Esophagus muscularis mucosa (tissue), 4 donors: Measurements from ENCODE around the gene PLS1. TPM values are rescaled to one million over a fixed set of nuclear protein-coding genes. Genes with fewer than 3 reads are reported as not detected.

ENCODE experiments used
- DNase-seq: peaks from one replicate; pipeline ENCODE4 v3.0.0-alpha.2; 2017; ENCODE audit errors: extremely low spot score
- H3K27ac ChIP-seq, 4 donors: fragments of 200-600 bp; sonication (generic); replicated peaks in 1 of 4; 1 replicate in 3 of 4; 2 replicates in 1 of 4; pipeline ENCODE4 v1.5.1; 2016 to 2019; ENCODE audit warnings: mild to moderate bottlenecking in 1 of 4
- H3K27me3 ChIP-seq, 4 donors: fragments of 200-600 bp; sonication (generic); one replicate each; pipeline versions ENCODE4 v1.5.1 to v1.6.0; 2016 to 2019
- H3K36me3 ChIP-seq, 4 donors: fragments of 200-600 bp; sonication (generic); one replicate each; pipeline ENCODE4 v1.5.1; 2016 to 2019
- H3K4me1 ChIP-seq, 4 donors: fragments of 200-600 bp; sonication (generic); one replicate each; pipeline ENCODE4 v1.5.1; 2016 to 2019
- H3K4me3 ChIP-seq, 4 donors: fragments of 200-600 bp; sonication (generic); 1 replicate in 2 of 4; 2 replicates in 2 of 4; pipeline ENCODE4 v1.5.1; 2016 to 2019; ENCODE audit warnings: mild to moderate bottlenecking in 4 of 4, moderate library complexity in 1 of 4
- H3K9me3 ChIP-seq, 4 donors: fragments of 200-600 bp; sonication (generic); 1 replicate in 3 of 4; 2 replicates in 1 of 4; pipeline ENCODE4 v1.5.1; 2016 to 2019
- CTCF ChIP-seq, 3 experiments: fragments of 200-600 bp in 2 of 3; fragments of 450-650 bp in 1 of 3; sonication (generic) in 2 of 3; IDR thresholded peaks; one replicate each; pipeline ENCODE4 v1.5.1; 2017 to 2019; ENCODE audit warnings: antibody characterized with exemption in 3 of 3, mild to moderate bottlenecking in 2 of 3, moderate library complexity in 1 of 3
- EP300 ChIP-seq: sonication (generic); formaldehyde crosslinking; IDR thresholded peaks from one replicate; pipeline ENCODE4 v1.6.1; 2017; ENCODE audit warnings: antibody characterized with exemption
- POLR2A ChIP-seq: fragments of 450-650 bp; IDR thresholded peaks from one replicate; pipeline ENCODE4 v1.6.1; 2017; ENCODE audit warnings: antibody characterized with exemption, moderate library complexity, mild to moderate bottlenecking, low read depth
- POLR2AphosphoS5 ChIP-seq, 2 donors: sonication (generic); formaldehyde crosslinking; IDR thresholded peaks; one replicate each; pipeline ENCODE4 v1.6.1; 2017; ENCODE audit warnings: antibody characterized with exemption in 2 of 2
- WGBS: methylation state at CpG from one replicate; pipeline ENCODE4 v1.1.5; 2018; 5-methylcytosine and 5-hydroxymethylcytosine counted together
- intact Hi-C: fragments of 100-400 bp; cut with DNase I; formaldehyde crosslinking; loops from one replicate; pipeline ENCODE4 v1.15.1; 2023
- total RNA-seq, 4 donors: library from RNA; depleted of rRNA; stranded (reverse); fragments of >200 nt; gene quantifications; one replicate each; pipeline versions ENCODE4 v1.1.0 to v1.2.1, GENCODE V29; 2016

Gene PLS1
- total RNA-seq, 4 donors from 2014 or later = 1.2 to 2.0 (median 1.5) TPM

DNA sequence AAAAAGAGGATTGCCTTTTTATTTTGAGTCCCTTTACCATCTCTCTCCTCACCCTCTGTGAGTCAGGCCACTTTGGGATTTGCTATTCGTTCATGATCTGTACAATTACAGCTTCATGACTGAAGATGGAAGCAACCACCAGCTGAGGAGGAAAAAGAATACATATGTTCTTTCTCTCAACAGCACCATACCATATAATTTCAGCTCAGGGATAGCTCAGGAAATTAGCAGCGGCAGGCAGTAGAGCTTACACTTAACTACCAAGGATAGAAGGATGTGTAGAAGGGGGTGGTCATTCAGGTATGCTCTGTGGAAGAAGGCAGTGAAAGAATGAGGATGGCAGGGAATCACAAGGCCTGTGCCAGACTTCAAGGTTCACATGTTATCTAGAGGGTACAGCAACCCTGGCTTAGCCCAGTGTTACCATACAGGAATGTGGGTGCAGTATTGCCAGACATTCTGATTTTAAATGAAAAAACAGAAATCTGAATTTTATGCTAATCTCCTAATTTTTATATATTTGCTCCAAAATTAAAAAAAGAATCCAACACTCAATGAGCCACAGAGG is 17.9 kb downstream of the PLS1 start:
- intact Hi-C loops = no loop called here
- Histone ChIP-seq H3K36me3 (no peaks in the 10 kb centered on the region), H3K9me3 (no peaks in the 10 kb centered on the region), H3K27ac (no peak overlapping the region), H3K4me1 (no peaks in the 10 kb centered on the region), H3K4me3 (no peak overlapping the region), H3K27me3 (no peaks in the 10 kb centered on the region)
- 80% methylated on average over 2 of the region's 2 CpGs for WGBS
- TF ChIP-seq POLR2AphosphoS5 (IDR thresholded peaks at IDR 0.05) = no peak
- TF ChIP-seq CTCF (IDR thresholded peaks at IDR 0.05) = no peak
- no peak for TF ChIP-seq POLR2A
- no peak for TF ChIP-seq EP300
- DNase-seq = no peak

DNA sequence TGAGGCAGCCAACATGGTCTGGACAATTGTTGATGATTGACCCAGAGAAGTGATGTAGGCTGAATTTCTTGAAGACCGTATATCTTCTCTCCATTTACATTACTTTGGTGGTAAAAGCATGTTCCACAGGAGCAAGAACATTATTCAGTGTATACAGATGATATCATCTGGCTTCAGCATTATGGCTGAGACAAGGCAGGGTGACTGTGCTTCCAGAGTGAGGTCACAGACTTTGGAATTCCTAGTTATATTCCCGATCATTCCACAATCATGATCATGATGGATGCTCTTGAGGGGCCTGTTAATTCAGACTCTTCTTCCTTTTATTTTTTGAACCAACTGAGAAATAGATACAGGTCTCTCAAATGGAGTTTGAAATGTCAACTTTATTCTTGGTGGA is 19.0 kb downstream of the PLS1 start:
- no peaks in the 10 kb centered on the region for H3K36me3 ChIP-seq
- H3K9me3 ChIP-seq = no peaks in the 10 kb centered on the region
- TF ChIP-seq POLR2AphosphoS5 (IDR thresholded peaks at IDR 0.05) (no peak), POLR2A (no peak), EP300 (no peak), CTCF (IDR thresholded peaks at IDR 0.05) (no peak)
- H3K4me3 ChIP-seq = no peak overlapping the region
- WGBS = 84% methylated on average over 2 of the region's 2 CpGs
- no peaks in the 10 kb centered on the region for H3K27me3 ChIP-seq
- DNase-seq = no peak
- H3K4me1 ChIP-seq = no peaks in the 10 kb centered on the region
- H3K27ac ChIP-seq = no peak overlapping the region
- intact Hi-C loops = no loop called here

DNA sequence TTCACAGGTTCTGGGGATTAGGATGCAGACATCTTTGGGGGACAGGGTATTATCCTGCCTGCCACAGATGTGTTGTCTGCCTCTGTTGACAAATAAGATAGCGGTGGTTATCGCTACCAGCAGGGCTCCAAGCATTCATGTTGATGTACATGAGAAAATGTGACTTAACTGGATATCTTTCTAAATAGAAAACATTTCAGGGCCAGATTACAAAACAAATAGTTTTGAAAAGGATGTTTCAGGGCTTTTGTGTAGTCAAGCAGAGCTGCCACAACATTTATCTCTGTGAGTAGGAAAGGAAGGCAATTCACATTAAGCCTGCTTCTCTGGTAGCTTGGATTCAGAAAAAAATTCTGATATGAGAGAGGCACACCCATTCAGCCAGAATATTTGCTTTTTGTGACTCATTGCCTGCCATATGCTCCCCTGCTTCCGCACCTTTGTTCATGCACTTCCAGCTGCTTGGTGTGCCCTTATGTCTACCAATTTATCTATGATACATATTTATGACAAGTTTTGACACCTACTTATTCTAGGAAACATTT is 22.8 kb downstream of the PLS1 start:
- no peak overlapping the region for H3K27ac ChIP-seq
- H3K4me1 ChIP-seq = no peaks in the 10 kb centered on the region
- no peaks in the 10 kb centered on the region for H3K9me3 ChIP-seq
- H3K36me3 ChIP-seq = no peaks in the 10 kb centered on the region
- no peak overlapping the region for H3K4me3 ChIP-seq
- no peak for DNase-seq
- WGBS = 96% methylated on average over 3 of the region's 3 CpGs
- no peaks in the 10 kb centered on the region for H3K27me3 ChIP-seq
- intact Hi-C loops = no loop called here
- no peak for TF ChIP-seq EP300
- TF ChIP-seq CTCF (IDR thresholded peaks at IDR 0.05) = no peak
- no peak for TF ChIP-seq POLR2AphosphoS5 (IDR thresholded peaks at IDR 0.05)
- TF ChIP-seq POLR2A = no peak

- TF ChIP-seq POLR2A (no peak), POLR2AphosphoS5 (IDR thresholded peaks at IDR 0.05) (no peak), CTCF (IDR thresholded peaks at IDR 0.05) (no peak), EP300 (no peak)
- WGBS = 92% methylated on average over 2 of the region's 2 CpGs
These were observed 26.2 kb downstream of the PLS1 start for GRCh38 chr3:142622405-142622804.

GRCh38 chr3:142623194-142623593 is 27.0 kb downstream of the PLS1 start:
- intact Hi-C loops = no loop called here
- no peak for TF ChIP-seq POLR2A
- TF ChIP-seq CTCF (IDR thresholded peaks at IDR 0.05) = no peak
- no peak for TF ChIP-seq EP300
- TF ChIP-seq POLR2AphosphoS5 (IDR thresholded peaks at IDR 0.05) = no peak
- Histone ChIP-seq H3K4me1 (no peaks in the 10 kb centered on the region), H3K4me3 (no peak overlapping the region), H3K27me3 (no peaks in the 10 kb centered on the region), H3K27ac (no peak overlapping the region), H3K36me3 (no peaks in the 10 kb centered on the region), H3K9me3 (no peaks in the 10 kb centered on the region)
- DNase-seq = no peak

More at GRCh38 chr3:142622405-142622804, 26.2 kb downstream of the PLS1 start:
- no peaks in the 10 kb centered on the region for H3K36me3 ChIP-seq
- H3K9me3 ChIP-seq = no peaks in the 10 kb centered on the region
- DNase-seq = no peak
- H3K4me1 ChIP-seq = no peaks in the 10 kb centered on the region
- intact Hi-C loops = no loop called here
- no peak overlapping the region for H3K4me3 ChIP-seq
- no peaks in the 10 kb centered on the region for H3K27me3 ChIP-seq
- no peak overlapping the region for H3K27ac ChIP-seq
